ENCODE data around the gene WFDC5. TPM values are rescaled to one million over a fixed set of nuclear protein-coding genes. Genes with fewer than 3 reads are reported as not detected.

WFDC5 gene
- total and polyA plus RNA-seq, 2 donors (not counting 3 experiments of a cell fraction or from before 2014, with no cell fraction given), result not detected

- Histone ChIP-seq H3K9me3 (replicated peaks; ENCODE audit: control insufficient read depth, insufficient read depth, low read length) (no peaks in the 10 kb centered on the region), H3K79me2 (ENCODE audit: control insufficient read depth, insufficient read depth, low read length) (no peaks in the 10 kb centered on the region), H3K27ac (ENCODE audit: insufficient read depth, low read depth, low read length) (no peak overlapping the region), H3K4me1 (ENCODE audit: control insufficient read depth, extremely low read depth, insufficient read depth, low read length) (peaks cover 2% of the 10 kb centered on the region), H2AFZ (ENCODE audit: low read depth, low read length) (no peak overlapping the region), H3K9me1 (replicated peaks; ENCODE audit: control insufficient read depth, extremely low read depth, insufficient read depth, low read length) (no peaks in the 10 kb centered on the region), H4K20me1 (replicated peaks; ENCODE audit: control insufficient read depth, extremely low read depth, insufficient read depth, low read length) (no peaks in the 10 kb centered on the region), H3K36me3 (ENCODE audit: control insufficient read depth in 2 of 2, extremely low read depth in 1 of 2, insufficient read depth in 2 of 2, low read length in 2 of 2) (no peaks in the 10 kb centered on the region), H3K27me3 (ENCODE audit: control insufficient read depth in 2 of 2, insufficient read depth in 2 of 2, low read length in 2 of 2) (no peaks in the 10 kb centered on the region), H3K4me2 (ENCODE audit: insufficient read depth, low read length) (no peak overlapping the region), H3K9ac (replicated peaks; ENCODE audit: extremely low read depth, insufficient read depth, low read length) (no peak overlapping the region), H3K4me3 (replicated peaks in 1 of 3; ENCODE audit: insufficient read depth in 1 of 3, low read depth in 1 of 3, low read length in 3 of 3) (no peak overlapping the region)
- no TSS peak for BruUV-seq (replicated peaks)
- FAIRE-seq, result no peak
- CTCF ChIA-PET, result interaction anchor here (1.0 to 3.1 kb wide), 3 partner anchors 10 to 42 kb away, joined by 3 to 13 read pairs (median 10); no protein-coding TSS in a partner anchor
- DNase-seq (ENCODE audit: low read depth, low spot score), result no peak
- intact Hi-C loops (cut with micrococcal nuclease) (no loop called here), dilution Hi-C loops (cut with MboI; ENCODE audit: extremely low pct_ligation_motif_present, low sequenced_read_pairs) (no loop called here)
- POLR2A ChIA-PET, result no interaction called here
- TF ChIP-seq POLR2A (IDR thresholded peaks at IDR 0.05; ENCODE audit: low read depth, low read length), result no peak
- TF ChIP-seq JUN (IDR thresholded peaks at IDR 0.05; ENCODE audit: borderline replicate concordance, insufficient read depth, insufficient read length, low read depth), result no peak
- TF ChIP-seq FOS (IDR thresholded peaks at IDR 0.05; ENCODE audit: borderline replicate concordance, insufficient read depth, low read length), result no peak
- TF ChIP-seq GATA2 (IDR thresholded peaks at IDR 0.05; ENCODE audit: insufficient read depth, insufficient read length, low read depth, low read length), result no peak
- TF ChIP-seq EZH2 (IDR thresholded peaks at IDR 0.05; ENCODE audit: borderline replicate concordance, low read depth, low read length, severe bottlenecking), result no peak
- no peak for TF ChIP-seq CTCF (IDR thresholded peaks at IDR 0.05; ENCODE audit: extremely low read depth in 1 of 2, insufficient read depth in 1 of 2, low read depth in 1 of 2, low read length in 2 of 2)
- TF ChIP-seq MYC (IDR thresholded peaks at IDR 0.05; ENCODE audit: low read depth, low read length), result no peak
- TF ChIP-seq MAX (IDR thresholded peaks at IDR 0.05; ENCODE audit: insufficient read depth, insufficient read length), result no peak
- TF ChIP-seq POLR2AphosphoS5 (IDR thresholded peaks at IDR 0.05; ENCODE audit: insufficient read depth, low read depth, low read length), result no peak
These were observed 29.1 kb downstream of the WFDC5 start for GRCh38 chr20:45085867-45086266.
